Endothelial cell of hepatic sinusoid (primary cell): ENCODE results near the gene HPD.

Experiments used
- in situ Hi-C: cut with HindIII; loops from 2 replicates; pipeline ENCODE4 v1.10.0; 2017; ENCODE audit warnings: low sequenced_read_pairs

The HPD gene

DNA sequence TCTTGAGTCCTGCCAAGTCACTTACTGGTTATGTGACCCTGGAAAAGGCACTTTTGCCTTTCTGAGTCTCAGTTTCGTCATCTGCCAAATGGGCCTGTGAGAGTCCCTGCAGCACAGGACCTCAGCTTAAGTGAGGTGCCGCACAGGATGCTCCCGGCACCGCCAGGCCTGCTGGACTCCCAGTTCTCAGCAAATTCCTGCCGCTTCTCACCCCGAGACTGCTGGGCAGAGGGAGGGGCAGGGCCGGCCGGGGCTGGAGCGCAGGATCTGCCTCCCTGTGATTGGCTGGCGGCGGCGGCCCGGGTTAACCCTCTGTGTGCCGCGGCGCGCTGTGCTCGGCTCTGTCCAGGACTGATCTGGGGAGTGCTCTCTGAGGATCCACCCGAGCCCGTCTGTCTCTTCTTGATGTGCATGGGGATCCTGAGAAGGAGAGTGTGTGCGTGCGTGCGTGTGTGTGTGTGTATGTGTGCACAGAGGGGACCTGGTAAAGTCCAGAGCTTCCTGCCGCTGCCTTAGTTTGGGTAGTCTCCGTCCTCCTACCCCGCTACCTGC is 46.3 kb downstream of the HPD start:
- in situ Hi-C loops: no loop called here

DNA sequence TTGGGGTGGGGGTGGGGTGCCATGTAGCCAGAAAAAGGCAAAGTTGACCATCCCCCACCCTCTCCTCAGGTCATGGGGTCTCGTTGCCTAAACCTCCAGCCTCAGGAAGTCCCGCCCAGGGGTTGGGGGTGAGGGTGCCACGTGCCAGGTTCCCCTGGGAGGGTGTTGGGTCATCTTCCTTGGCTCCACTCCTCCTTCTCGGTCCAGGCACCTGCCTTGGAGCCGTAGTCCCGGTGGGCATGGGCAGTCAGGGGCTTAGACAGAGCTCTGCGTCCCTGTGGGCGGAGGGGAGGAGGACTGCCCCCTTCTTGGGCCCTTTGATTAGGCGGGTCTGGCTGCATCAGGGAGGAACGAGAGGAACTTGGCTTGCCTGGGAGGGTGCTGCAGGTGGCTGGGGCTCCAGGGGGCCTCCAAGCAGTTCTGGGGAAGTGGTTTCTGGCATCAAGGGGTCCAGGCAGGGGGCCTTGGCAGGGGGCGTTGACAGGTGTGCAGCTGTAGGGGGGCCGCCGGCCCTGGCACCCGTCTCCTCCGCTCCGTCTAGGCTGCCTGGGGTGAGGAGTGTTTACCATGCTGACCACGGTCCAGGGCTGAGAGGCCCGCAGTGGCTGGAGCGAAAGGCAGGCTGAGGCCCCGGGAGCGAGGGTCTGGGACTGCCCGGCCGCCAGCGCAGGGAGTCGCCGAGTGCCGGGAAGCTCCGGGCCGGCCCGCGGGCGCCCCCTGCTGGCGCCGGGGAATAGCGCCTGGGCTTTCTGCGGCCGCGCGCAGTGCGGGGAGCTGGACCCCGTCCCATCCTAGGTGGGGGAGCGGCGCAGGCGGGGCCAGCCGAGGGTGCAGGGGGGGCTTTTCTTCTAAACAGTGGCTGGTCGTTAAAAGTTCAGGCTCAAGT is 47.0 kb downstream of the HPD start:
- in situ Hi-C loops: no loop called here

DNA sequence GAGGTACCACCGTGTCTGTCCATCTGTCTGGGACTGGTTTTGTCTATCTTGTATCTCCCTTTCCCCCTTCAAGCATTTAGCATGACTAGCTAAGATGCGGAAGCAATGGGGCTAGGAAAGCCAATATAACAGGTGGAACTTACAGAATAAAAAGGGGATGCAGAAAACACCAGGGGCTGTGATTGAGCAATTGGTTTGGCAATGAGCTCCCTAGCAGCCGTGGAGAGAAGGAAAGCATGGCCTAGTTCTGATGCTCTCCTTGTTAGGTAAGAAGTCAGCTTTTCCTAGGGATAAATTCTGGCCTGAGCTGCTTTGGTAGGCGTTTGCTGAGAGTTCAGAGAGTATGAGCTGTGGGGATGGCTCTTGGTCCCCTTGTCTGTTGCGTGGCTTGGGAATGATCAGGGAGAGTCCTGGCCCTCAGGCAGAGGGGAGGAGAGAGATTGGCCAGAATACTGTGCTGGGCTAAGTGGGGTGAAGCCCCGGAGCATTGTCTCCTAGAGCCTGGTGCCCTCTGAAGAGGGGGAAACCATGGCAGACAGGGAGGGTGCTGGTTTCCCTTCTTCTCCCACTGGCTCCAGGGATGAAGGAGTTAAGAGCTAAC is 47.7 kb downstream of the HPD start:
- in situ Hi-C loops: no loop called here

DNA sequence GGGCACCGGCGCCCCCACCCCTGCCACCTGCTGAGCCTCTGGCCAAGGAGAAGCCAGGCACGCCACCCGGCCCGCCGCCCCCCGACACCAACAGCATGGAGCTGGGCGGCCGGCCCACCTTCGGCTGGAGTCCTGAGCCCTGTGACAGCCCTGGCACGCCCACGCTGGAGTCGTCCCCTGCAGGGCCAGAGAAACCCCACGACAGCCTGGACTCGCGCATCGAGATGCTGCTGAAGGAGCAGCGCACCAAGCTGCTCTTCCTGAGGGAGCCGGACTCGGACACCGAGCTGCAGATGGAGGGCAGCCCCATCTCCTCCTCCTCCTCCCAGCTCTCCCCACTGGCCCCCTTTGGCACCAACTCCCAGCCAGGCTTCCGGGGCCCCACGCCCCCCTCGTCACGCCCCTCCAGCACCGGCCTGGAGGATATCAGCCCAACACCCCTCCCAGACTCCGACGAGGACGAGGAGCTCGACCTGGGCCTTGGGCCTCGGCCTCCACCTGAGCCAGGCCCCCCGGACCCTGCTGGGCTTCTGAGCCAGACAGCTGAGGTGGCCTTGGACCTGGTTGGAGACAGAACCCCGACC is 48.3 kb downstream of the HPD start:
- in situ Hi-C loops: no loop called here

DNA sequence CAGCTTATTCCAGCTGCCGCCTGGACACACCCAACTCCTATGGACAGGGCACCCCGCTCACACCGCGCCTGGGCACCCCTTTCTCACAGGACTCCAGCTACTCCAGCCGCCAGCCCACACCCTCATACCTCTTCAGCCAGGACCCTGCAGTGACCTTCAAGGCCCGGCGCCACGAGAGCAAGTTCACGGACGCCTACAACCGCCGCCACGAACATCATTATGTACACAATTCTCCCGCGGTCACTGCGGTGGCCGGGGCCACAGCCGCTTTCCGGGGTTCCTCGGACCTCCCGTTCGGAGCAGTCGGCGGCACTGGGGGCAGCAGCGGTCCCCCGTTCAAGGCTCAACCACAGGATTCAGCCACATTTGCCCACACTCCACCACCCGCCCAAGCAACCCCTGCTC is 48.9 kb downstream of the HPD start:
- in situ Hi-C loops: no loop called here

DNA sequence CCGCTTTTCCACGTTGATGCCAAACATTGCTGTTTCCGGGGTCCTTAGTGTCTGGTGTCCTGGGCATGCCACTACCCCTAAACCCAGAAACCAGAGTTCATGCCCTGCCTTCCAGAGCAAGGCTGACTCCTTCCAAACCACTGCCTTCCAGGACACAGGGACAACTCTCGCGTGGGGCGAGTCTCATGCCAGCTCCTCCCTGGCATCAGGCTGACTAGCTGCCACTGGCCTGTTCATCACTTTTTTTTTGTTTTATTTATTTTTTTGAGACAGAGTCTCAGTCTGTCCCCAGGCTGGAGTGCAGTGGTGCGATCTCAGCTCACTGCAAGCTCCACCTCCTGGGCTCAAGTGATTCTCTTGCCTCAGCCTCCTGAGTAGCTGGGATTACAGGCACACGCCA is 50.0 kb downstream of the HPD start:
- in situ Hi-C loops: no loop called here

DNA sequence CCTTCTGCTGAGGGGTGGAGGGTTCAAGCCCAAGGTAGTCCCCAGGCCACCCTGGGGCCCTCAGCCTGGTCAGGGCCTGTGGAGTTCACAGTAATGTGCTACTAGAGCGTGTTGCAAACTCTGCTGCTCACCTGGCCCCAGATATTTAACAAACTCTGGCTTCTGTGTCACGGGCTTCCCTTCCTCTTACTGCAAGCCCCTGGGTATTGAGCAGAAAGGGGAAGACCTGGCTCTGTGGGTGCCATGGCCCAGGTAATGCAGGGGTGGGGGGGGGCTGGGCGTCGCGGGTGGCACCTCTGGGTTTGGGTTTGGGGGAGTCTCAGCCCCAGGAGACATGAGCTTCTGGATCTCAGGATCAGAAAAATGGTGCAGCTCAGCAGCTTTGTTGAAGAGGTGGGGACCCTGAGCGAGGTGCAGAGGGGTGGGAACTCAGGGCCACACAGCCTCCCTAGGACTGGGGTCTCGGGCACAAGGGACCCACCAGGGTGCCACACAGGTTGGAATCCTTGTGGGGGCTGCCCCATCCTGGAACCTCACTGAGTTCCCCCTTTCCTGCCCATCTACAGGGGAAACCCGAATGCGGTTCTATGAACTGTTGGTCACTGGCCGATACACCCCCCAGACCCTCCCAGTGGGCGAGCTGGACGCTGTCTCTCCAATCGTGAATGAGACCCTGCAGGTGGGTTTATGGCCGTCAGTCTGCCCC is 50.9 kb downstream of the HPD start:
- in situ Hi-C loops: no loop called here

DNA sequence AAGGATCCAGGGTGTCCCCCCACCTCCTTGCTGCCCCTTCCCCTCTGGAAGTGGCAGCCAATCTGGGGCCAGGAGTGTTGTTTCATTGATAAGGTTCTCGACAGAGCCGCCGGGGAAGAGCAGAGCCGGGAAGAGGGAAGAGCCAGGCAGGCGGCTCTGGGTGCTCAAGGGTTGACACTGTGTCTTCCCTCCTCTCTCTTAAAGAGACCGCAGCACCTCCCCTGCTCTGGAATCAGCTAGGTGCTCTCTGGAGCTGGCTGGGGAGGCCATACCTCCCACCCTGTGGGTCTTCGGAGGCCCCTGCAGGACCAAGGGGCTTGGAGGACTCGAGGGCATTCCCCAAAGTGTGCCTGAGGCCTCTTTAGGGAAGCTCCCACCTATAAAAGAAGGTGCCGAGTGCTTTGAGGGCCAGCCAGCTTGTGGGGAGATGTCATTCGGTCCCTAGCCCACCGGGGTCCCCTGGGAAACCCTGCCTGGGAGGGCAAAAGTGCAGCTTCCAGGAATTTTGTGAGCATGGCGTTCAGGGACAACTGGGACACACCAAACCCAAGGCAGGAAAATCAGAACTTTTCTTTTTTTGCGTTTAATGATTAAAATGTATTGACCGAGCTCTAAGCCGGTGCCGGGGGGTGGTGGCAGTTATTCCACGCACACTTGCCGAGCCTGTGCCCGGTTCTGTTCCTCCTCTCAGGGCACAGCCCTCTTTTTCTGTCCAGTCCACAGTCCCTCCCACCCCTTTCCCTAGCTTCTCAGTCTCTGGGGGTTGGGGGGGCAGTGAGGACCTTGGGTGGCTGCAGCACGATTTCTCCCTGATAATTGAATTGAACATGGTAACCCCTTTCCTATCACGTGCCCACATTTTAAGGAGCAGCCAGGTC is 51.9 kb downstream of the HPD start:
- in situ Hi-C loops: no loop called here

DNA sequence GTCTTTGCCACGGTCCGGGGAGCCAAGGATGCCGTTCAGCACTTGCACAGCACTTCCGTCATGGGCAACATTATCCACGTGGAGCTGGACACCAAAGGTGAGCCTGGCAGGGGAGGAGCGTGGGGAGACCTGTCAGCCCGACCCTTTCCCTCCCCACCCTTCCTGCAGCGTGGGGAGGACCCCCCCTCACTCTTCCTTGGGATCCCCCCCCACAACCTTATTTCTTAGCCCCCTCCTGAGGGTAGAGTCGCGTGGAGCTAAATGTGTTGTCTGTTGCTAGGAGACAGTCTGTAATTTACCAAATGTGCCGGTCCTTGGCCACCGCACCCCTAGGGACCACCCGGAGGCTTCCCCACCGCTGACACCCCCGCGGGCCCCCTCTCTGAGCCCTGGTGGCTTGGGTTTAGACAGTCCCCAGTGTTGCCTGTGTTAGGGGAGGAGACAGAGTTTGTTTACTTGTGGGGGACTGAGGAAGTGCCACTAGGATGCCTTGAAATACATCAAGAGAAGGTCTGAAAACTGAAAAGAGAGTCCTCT is 52.6 kb downstream of the HPD start:
- in situ Hi-C loops: no loop called here

DNA sequence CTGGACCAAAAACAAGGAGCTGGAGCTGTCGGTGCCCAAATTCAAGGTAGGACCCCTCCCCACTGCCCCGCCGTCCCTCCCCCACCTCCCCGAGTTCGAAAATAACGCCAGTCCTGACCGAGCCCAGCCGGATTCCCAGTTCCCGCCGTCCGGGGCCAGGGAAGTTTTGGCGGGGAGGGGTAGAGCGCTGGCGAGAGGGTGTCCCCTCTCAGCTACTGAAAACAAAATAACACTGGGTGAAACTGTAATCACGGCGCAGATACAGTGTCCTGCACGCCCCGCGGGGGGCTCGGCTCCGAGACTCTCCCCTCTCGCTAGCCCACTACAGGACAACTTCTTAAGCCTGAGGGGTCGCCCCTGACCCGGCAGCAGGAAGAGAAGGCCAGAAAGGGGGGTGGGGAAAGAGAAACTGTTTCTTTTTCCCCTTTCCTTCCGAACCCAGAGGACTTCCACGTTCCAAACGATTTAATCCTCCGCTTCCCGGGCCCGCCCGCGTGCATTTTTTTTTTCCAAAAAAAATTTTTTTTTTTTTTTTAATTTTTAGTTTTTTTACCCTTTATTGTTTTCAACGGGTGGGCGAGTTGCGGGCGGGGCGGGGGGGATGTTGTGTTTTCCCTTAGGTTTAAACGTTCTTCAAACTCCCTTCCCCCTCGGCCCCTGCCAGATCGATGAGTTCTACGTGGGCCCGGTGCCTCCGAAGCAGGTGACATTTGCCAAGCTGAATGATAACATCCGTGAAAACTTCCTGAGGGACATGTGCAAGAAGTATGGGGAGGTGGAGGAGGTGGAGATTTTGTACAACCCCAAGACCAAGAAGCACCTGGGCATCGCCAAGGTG is 53.3 kb downstream of the HPD start:
- in situ Hi-C loops: no loop called here

DNA sequence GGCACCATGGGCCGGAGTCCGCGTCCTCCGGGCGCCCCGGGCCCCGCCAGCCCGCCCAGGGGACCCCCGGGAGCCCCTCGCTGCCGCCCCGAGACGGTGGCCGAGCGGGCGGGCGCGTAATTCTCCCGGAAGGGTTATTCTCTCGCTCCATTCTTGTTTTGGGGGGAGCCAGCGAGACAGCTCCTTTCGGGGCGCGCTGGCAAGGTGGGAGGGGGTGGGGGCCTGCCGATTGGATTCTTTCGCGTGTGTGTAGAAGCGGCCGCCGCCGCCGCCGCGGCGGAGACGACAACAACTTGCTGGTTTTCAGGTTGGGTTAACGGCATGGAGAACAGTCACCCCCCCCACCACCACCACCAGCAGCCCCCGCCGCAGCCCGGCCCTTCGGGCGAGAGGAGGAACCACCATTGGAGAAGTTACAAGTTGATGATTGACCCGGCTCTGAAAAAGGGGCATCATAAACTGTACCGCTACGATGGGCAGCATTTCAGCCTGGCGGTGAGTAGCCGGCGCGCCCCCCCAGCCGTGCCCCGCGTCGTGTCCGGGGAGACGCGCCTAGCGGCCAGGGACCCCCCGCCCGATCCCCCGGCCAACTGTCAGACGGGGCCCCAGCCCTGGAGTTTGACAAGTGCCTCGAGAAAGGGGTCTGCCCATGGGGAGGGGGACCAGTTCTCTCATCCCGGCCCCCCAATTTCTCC is 54.1 kb downstream of the HPD start:
- in situ Hi-C loops: no loop called here

DNA sequence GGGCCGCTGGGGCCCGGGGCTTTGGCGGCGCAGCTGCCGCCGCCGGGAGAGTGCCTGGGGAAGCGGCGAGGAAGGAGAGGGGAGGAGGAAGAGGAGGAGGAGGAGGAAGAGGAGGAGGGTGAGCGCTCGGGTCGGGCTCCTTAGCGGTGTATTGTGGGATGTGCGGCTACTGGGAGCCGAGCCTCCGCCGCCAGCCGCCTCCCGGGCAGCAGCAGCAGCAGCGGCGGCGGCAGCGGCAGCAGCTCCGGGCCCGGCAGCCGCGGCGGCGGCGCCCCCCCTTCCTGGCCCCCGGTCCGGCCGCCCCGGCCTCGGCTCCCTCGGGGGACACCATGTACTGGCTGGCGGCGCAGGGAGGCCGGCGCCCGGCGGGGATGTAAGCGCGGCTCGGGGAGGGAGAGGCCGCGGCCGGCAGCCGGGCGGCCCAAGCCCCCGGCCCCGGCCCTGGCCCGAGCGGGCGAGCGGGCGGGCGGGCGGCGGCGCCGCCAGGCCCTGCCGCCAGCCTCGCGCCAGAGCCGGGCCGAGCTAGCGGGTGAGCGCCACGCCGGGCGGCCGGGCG is 54.7 kb downstream of the HPD start, which contains the start of gene SETD1B:
Gene SETD1B, plus strand, starts transcription at position 149 of the 556 bp plus-strand sequence. CDS start 729 bp downstream, outside the sequence.
- in situ Hi-C loops: no loop called here

DNA sequence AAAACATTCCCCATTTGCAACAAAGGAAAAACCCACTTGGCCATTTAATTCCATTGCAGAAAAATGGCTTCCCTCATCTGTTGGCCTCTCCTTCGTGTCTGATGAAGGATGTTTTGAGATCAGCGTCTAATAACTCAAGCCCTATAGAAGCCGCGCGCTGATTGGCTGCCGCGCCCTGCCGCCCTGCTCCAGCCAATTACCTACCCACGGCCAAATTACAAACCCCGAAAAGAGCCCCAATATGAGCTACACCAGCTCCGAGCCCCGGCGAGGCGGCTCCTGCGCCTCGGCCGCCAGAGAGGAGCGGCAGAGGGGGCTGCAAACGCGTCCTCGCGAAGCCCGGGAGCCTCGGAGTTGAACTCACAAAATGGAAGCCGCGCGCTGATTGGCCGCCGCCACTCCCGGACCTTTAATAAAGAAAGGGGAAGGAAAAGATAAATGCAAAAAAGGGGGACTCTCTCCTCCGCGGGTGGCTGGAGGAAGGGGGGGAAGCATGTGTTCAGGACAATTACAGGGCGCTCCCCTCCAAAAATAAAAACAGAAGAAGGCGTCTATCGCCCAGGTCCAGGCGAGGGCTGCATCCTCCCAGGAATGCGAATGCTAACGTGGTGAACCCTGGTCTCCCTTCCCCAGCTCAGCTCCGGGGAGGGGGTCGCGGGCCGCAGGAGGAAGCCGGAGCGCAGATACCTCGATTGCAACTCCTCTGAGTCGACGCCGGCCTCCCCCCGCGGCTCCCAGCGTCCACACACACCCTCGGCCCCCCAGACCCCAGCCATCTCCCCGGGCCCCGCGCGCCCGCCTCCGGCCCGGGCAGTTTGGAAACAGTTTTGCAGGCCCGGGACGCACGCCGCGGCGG is 55.6 kb downstream of the HPD start:
- in situ Hi-C loops: no loop called here

DNA sequence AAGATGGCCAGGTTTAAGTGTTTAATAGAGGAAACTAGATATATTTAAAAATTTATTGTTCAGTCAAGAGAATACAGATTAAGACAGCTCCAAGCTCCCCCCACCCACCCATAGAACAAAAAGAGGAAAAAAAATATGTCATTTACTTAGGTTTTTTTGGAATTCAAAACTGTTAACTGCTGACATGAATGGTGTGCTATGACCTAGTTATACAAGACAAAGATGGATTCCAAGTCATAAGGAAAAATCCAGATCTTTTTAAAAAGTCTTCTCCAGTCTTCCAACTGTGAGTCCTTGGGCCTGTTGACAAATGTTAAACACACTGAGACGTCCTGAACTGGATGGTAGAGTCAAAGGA is 56.2 kb downstream of the HPD start:
- in situ Hi-C loops: no loop called here

DNA sequence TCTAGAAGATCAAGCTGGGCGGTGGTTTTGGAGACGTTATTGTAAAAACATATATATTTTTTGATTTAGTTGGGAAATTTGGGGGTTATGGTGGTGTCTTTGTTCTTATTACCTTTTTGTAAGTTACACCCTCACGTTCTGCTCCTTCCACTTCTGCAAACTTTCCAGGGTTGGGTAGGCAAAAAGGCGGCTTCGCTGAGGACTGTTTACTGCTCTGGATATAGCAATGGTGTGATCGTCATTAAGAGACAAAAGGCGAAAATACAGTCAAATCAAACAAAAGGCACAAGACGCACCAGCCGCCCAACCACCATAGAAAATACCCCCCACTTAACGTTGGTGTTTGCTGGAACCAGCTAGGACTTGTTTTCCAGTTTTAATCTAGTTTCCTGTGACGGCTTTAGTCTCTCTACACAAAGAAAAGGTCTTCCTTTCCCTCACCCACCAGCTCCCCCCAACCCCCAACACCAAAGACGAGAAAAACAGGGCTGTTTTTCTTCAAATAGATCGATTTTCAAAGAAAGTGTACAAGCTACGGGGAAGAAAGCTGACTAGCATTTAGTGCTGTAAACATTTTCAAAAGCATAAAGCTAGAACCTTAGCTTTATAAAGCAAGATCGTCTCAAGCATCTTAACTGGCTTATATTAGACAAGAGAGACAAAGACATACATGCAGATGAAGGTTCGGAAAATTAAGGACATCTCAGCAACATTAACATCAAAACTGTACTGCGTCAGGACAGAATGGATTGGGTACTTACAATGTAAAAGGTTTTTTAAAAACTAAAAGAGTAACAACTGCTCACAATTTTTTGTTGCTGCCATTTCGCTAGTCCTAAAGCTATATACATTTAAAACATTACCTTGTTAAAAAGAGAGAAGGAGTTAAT is 56.8 kb downstream of the HPD start:
- in situ Hi-C loops: no loop called here
